ENCODE data around the gene MIS18A.

MIS18A gene

DNA sequence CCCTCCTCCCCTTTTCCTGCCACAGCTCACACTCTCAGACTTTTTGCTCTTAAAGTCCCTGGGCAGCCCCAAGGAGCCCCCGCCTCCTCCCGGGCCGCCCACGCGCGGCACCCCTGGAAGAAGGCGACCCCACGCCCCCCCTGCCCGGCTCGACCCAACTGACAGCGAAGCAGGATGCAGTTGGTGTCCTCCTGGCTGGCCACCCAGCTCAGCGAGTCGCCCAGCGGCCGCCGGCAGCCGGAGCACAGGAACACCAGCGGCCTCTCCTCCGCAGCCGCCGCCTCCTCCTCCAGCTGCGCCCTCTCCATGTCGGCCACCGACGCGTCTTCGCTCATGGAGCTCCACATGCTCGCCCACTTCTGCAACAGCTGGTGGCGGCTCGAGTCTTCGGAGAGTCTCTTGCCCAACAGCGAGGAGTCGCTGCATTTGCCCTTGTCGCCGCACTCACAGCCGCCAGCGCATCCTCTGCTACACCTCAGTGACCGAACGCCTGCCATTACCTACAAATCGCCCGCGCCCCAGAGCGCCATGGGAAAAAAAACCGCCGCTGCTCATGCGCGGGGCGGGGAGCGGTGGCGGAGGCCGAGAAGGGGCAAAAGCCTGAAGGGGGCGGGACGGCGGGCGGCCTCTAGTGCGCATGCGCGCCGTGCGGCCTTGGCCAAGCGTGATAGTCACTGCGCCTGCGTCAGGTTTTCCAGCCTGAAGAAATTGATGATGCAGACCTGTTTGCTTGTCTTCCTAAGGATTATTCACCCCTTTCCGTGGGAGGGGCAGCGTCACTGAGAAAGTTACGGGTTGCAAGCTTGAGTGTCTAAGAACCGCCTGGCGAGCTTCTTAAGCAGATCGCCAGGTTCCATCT, at the start of gene MIS18A:
TSS of gene MIS18A (minus strand) at position 532 of the 859 bp plus-strand sequence. CDS start at position 497, 35 bp downstream.
- Histone ChIP-seq H3K27ac (ENCODE audit: low read depth, low read length) (no peak within 1 kb of the TSS), H3K27me3 (ENCODE audit: control insufficient read depth, insufficient read depth, low read length) (no peaks in the 10 kb centered on the region)

DNA sequence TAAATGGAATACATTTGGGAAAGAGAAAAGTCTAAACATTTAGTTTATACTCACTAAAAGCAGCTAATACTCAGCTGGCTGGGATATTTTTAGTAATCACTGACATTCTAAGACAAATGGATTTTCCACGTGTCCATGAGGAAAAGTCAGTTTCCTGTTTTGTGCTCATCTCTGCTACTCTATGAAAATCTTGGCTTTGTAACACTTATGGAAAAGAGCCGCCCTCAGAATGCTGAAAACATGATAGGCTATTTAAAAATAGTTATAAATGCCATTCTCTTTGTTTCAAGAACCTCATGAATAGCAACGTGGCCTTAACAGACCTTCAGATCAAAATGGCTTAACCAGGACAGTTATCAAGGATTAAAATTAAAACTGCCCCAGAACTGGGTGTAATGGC, 49.7 kb upstream of the MIS18A start:
- peaks cover 9% of the 10 kb centered on the region for H3K4me1 ChIP-seq (ENCODE audit: control insufficient read depth, insufficient read depth, low read length)
- no peak overlapping the region for H3K27ac ChIP-seq (ENCODE audit: low read depth, low read length)
- no peak overlapping the region for H3K4me3 ChIP-seq (ENCODE audit: low read depth, low read length)
- H3K36me3 ChIP-seq (ENCODE audit: control insufficient read depth, insufficient read depth, low read length), result peaks cover 86% of the 10 kb centered on the region
- no peak overlapping the region for H3K9ac ChIP-seq (ENCODE audit: low read length)
- H3K27me3 ChIP-seq (ENCODE audit: control insufficient read depth, insufficient read depth, low read length), result no peaks in the 10 kb centered on the region
- no peaks in the 10 kb centered on the region for H3K9me3 ChIP-seq (ENCODE audit: control insufficient read depth, insufficient read depth, low read depth, low read length)

More for the DNA sequence above, at the start of gene MIS18A:
- H3K4me1 ChIP-seq (ENCODE audit: control insufficient read depth, insufficient read depth, low read length), result peaks cover 13% of the 10 kb centered on the region
- H3K9ac ChIP-seq (ENCODE audit: low read length), result peak within 1 kb of the TSS; percentile 73
- peak within 1 kb of the TSS; percentile 98 for H3K4me3 ChIP-seq (ENCODE audit: low read depth, low read length)
- no peaks in the 10 kb centered on the region for H3K9me3 ChIP-seq (ENCODE audit: control insufficient read depth, insufficient read depth, low read depth, low read length)
- H3K36me3 ChIP-seq (ENCODE audit: control insufficient read depth, insufficient read depth, low read length), result peaks cover 9% of the 10 kb centered on the region

- Histone ChIP-seq H3K27ac (ENCODE audit: low read depth, low read length) (no peak overlapping the region), H3K4me1 (ENCODE audit: control insufficient read depth, insufficient read depth, low read length) (no peaks in the 10 kb centered on the region; the same call in 1 of the 2 replicates), H3K9me3 (ENCODE audit: control insufficient read depth, insufficient read depth, low read depth, low read length) (no peaks in the 10 kb centered on the region), H3K9ac (ENCODE audit: low read length) (no peak overlapping the region), H3K36me3 (ENCODE audit: control insufficient read depth, insufficient read depth, low read length) (peaks cover 87% of the 10 kb centered on the region), H3K27me3 (ENCODE audit: control insufficient read depth, insufficient read depth, low read length) (no peaks in the 10 kb centered on the region), H3K4me3 (ENCODE audit: low read depth, low read length) (no peak overlapping the region)
Measured at GRCh38 chr21:32325706-32326105, 46.9 kb upstream of the MIS18A start.

- peaks cover 94% of the 10 kb centered on the region for H3K36me3 ChIP-seq (ENCODE audit: control insufficient read depth, insufficient read depth, low read length)
- H3K9me3 ChIP-seq (ENCODE audit: control insufficient read depth, insufficient read depth, low read depth, low read length), result no peaks in the 10 kb centered on the region
- no peaks in the 10 kb centered on the region for H3K4me1 ChIP-seq (ENCODE audit: control insufficient read depth, insufficient read depth, low read length)
- H3K27ac ChIP-seq (ENCODE audit: low read depth, low read length), result no peak overlapping the region
- H3K9ac ChIP-seq (ENCODE audit: low read length), result no peak overlapping the region
- no peak overlapping the region for H3K4me3 ChIP-seq (ENCODE audit: low read depth, low read length)
- no peaks in the 10 kb centered on the region for H3K27me3 ChIP-seq (ENCODE audit: control insufficient read depth, insufficient read depth, low read length)
Measured at GRCh38 chr21:32322676-32323075, 43.8 kb upstream of the MIS18A start.

- Histone ChIP-seq H3K9me3 (ENCODE audit: control insufficient read depth, insufficient read depth, low read depth, low read length) (no peaks in the 10 kb centered on the region), H3K27me3 (ENCODE audit: control insufficient read depth, insufficient read depth, low read length) (no peaks in the 10 kb centered on the region), H3K4me3 (ENCODE audit: low read depth, low read length) (no peak overlapping the region), H3K9ac (ENCODE audit: low read length) (no peak overlapping the region), H3K36me3 (ENCODE audit: control insufficient read depth, insufficient read depth, low read length) (peaks cover 96% of the 10 kb centered on the region), H3K27ac (ENCODE audit: low read depth, low read length) (no peak overlapping the region), H3K4me1 (ENCODE audit: control insufficient read depth, insufficient read depth, low read length) (no peaks in the 10 kb centered on the region)
Measured at GRCh38 chr21:32322103-32322502, 43.3 kb upstream of the MIS18A start.

DNA sequence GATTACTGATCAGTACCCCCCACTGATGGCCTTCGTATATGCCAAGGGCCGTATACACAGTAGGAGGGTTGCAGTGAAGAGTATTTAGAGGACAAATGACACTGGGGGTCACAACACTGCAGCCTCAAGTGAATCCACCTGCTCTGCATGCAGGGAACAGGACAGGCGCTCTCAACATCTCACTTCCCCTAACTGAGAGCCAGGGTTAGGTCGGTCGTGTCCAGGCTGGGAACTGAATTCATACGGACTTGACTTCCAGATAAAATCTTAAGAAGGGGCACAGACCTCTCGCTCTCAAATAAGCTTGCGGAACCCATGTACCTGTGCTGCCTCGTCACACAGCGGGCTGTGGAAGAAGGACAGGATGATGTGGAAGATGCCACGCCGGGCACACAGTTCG, 42.6 kb upstream of the MIS18A start:
- no peaks in the 10 kb centered on the region for H3K9me3 ChIP-seq (ENCODE audit: control insufficient read depth, insufficient read depth, low read depth, low read length)
- peaks cover 99% of the 10 kb centered on the region for H3K36me3 ChIP-seq (ENCODE audit: control insufficient read depth, insufficient read depth, low read length)
- no peaks in the 10 kb centered on the region for H3K27me3 ChIP-seq (ENCODE audit: control insufficient read depth, insufficient read depth, low read length)
- no peak overlapping the region for H3K9ac ChIP-seq (ENCODE audit: low read length)
- H3K4me3 ChIP-seq (ENCODE audit: low read depth, low read length), result no peak overlapping the region
- no peaks in the 10 kb centered on the region for H3K4me1 ChIP-seq (ENCODE audit: control insufficient read depth, insufficient read depth, low read length)
- no peak overlapping the region for H3K27ac ChIP-seq (ENCODE audit: low read depth, low read length)

- H3K9me3 ChIP-seq (ENCODE audit: control insufficient read depth, insufficient read depth, low read depth, low read length), result no peaks in the 10 kb centered on the region
- no peaks in the 10 kb centered on the region for H3K4me1 ChIP-seq (ENCODE audit: control insufficient read depth, insufficient read depth, low read length)
- H3K27ac ChIP-seq (ENCODE audit: low read depth, low read length), result no peak overlapping the region
- H3K9ac ChIP-seq (ENCODE audit: low read length), result no peak overlapping the region
- no peak overlapping the region for H3K4me3 ChIP-seq (ENCODE audit: low read depth, low read length)
- peaks cover 99% of the 10 kb centered on the region for H3K36me3 ChIP-seq (ENCODE audit: control insufficient read depth, insufficient read depth, low read length)
- no peaks in the 10 kb centered on the region for H3K27me3 ChIP-seq (ENCODE audit: control insufficient read depth, insufficient read depth, low read length)
Measured at GRCh38 chr21:32320726-32321125, 41.9 kb upstream of the MIS18A start.

DNA sequence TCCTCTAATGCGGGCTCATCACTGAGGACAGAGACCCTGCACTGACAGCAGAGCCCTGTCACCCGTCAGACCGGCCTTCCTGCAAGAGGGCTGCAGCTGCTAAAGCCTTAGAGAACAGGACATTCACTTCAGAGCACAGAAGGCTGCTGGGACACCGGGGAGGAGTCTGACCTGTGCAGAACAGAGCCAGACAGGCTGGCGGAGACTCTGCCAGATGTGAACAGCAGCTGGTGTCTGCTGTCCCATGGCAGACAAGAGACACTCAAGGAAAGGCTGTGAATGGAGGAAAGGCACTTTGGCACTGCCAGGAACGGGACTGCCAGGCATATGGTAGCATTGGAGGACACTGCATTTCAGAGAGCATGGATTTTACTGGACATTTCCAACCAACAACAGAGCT, 41.2 kb upstream of the MIS18A start:
- no peaks in the 10 kb centered on the region for H3K9me3 ChIP-seq (ENCODE audit: control insufficient read depth, insufficient read depth, low read depth, low read length)
- no peaks in the 10 kb centered on the region for H3K4me1 ChIP-seq (ENCODE audit: control insufficient read depth, insufficient read depth, low read length)
- H3K4me3 ChIP-seq (ENCODE audit: low read depth, low read length), result no peak overlapping the region
- H3K9ac ChIP-seq (ENCODE audit: low read length), result no peak overlapping the region
- peaks cover 98% of the 10 kb centered on the region for H3K36me3 ChIP-seq (ENCODE audit: control insufficient read depth, insufficient read depth, low read length)
- H3K27me3 ChIP-seq (ENCODE audit: control insufficient read depth, insufficient read depth, low read length), result no peaks in the 10 kb centered on the region
- no peak overlapping the region for H3K27ac ChIP-seq (ENCODE audit: low read depth, low read length)

GRCh38 chr21:32319012-32319411, 40.2 kb upstream of the MIS18A start:
- Histone ChIP-seq H3K9me3 (ENCODE audit: control insufficient read depth, insufficient read depth, low read depth, low read length) (no peaks in the 10 kb centered on the region), H3K9ac (ENCODE audit: low read length) (no peak overlapping the region), H3K27ac (ENCODE audit: low read depth, low read length) (no peak overlapping the region), H3K4me1 (ENCODE audit: control insufficient read depth, insufficient read depth, low read length) (no peaks in the 10 kb centered on the region), H3K27me3 (ENCODE audit: control insufficient read depth, insufficient read depth, low read length) (no peaks in the 10 kb centered on the region), H3K4me3 (ENCODE audit: low read depth, low read length) (no peak overlapping the region), H3K36me3 (ENCODE audit: control insufficient read depth, insufficient read depth, low read length) (peaks cover 98% of the 10 kb centered on the region)

DNA sequence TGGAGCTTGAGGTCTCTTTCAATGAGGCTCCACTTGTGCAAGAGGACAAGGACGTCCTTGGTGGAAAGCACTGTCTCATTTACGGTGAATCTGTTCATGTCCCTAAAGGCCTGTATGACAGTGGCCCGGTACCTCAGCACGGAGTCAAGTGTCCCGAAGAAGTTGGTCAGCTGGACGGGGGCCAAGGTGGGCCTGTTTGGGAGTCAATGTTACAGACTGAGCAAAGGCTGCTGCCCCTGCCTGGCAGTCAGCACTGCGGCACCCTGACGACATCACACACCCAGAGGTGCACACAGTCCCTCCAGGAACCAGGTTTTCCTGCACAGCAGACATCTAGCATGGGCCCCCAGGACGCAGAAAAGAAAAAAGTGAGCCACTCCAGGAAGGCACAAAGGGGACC, 38.9 kb upstream of the MIS18A start:
- Histone ChIP-seq H3K9me3 (ENCODE audit: control insufficient read depth, insufficient read depth, low read depth, low read length) (no peaks in the 10 kb centered on the region), H3K27me3 (ENCODE audit: control insufficient read depth, insufficient read depth, low read length) (no peaks in the 10 kb centered on the region), H3K9ac (ENCODE audit: low read length) (no peak overlapping the region), H3K4me1 (ENCODE audit: control insufficient read depth, insufficient read depth, low read length) (no peaks in the 10 kb centered on the region), H3K36me3 (ENCODE audit: control insufficient read depth, insufficient read depth, low read length) (peaks cover 96% of the 10 kb centered on the region), H3K27ac (ENCODE audit: low read depth, low read length) (no peak overlapping the region), H3K4me3 (ENCODE audit: low read depth, low read length) (no peak overlapping the region)

DNA sequence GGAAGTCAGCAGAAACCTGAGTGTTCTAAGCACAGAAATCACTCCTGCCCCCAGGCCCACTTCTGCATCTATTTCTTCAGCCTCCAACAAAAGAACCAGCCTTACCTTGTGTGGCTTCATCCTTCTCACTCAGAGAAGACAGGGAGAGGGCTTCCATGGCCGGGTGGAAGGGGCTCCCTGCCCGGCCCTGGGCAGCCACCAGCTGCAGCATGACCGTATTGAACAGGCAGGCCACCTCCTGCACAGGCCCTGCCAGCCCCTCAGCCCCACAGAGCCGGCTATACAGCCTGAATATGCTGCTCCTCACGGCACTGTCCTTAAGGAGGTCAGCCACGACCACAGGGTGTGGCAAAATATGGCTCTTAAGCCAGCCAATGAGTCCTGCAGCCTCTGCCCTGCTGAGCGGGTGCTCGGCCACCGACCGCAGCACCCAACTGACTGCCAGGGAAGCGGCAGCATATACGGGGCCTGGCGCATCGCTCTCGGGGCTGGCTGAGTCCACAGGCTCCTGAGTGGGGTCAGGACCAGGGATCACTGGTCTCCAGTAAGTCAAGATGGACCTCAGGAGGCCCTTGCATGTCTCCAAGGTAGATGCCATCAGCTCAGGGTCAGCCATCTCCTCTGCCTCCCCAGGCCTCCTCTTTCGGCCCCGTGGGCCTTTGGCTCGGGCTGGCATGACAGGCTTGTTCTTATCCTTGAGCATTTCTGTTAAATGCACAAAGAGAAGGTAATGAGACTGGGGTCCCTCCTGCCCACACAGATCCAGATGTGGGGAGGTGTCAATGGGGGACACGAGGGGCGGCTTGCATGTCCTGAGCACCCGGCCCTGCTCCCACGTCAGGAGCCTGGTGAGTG, 37.7 kb upstream of the MIS18A start:
- Histone ChIP-seq H3K27ac (ENCODE audit: low read depth, low read length) (no peak overlapping the region), H3K9me3 (ENCODE audit: control insufficient read depth, insufficient read depth, low read depth, low read length) (no peaks in the 10 kb centered on the region), H3K27me3 (ENCODE audit: control insufficient read depth, insufficient read depth, low read length) (no peaks in the 10 kb centered on the region), H3K36me3 (ENCODE audit: control insufficient read depth, insufficient read depth, low read length) (peaks cover 97% of the 10 kb centered on the region), H3K4me1 (ENCODE audit: control insufficient read depth, insufficient read depth, low read length) (no peaks in the 10 kb centered on the region), H3K9ac (ENCODE audit: low read length) (no peak overlapping the region), H3K4me3 (ENCODE audit: low read depth, low read length) (no peak overlapping the region)
